ENCODE measurements around the gene RHOA. TPM values are rescaled to one million over a fixed set of nuclear protein-coding genes. Genes with fewer than 3 reads are reported as not detected.

The RHOA gene
- total and polyA plus RNA-seq, 2 of the 8 experiments (the other 6 are each of a cell fraction or from before 2014, with no cell fraction given) = 176 to 397 TPM

GRCh38 chr3:49415931-49416601 is 4.3 kb upstream of the RHOA start (continued):
- TF ChIP-seq CTCF (IDR thresholded peaks at IDR 0.05; ENCODE audit: control extremely low read depth in 1 of 3, insufficient read depth in 1 of 3, low read depth in 1 of 3, low read length in 3 of 3) (no peak), NRF1 (IDR thresholded peaks at IDR 0.05; ENCODE audit: low read depth, low read length) (no peak), BRCA1 (IDR thresholded peaks at IDR 0.05; ENCODE audit: low read depth, low read length) (no peak), POLR2A (IDR thresholded peaks at IDR 0.05; ENCODE audit: control extremely low read depth in 1 of 2, low read depth in 2 of 2, low read length in 2 of 2) (no peak), TAF7 (optimal IDR thresholded peaks at IDR 0.05; ENCODE audit: borderline replicate concordance, low read depth, low read length) (no peak), EGR1 (IDR thresholded peaks at IDR 0.05; ENCODE audit: borderline replicate concordance, low read depth, low read length) (no peak)
